Skeletal muscle cell (primary cell): Measurements from ENCODE around the gene ENTPD1.
"Not testable (repeated sequence)": the region's sequence is repeated elsewhere in the genome, so short reads cannot be mapped to it uniquely, and the experiment has no call there.

Experiments used
- DNase-seq: peaks from one replicate; pipeline ENCODE4 v3.0.0-alpha.2; 2010; ENCODE audit warnings: low read depth
- H3K4me3 ChIP-seq: 2 replicates; pipeline ENCODE4 v1.5.1; 2011; ENCODE audit warnings: low read depth, mild to moderate bottlenecking, control low read depth, low read length, moderate library complexity

Gene ENTPD1, protein sequence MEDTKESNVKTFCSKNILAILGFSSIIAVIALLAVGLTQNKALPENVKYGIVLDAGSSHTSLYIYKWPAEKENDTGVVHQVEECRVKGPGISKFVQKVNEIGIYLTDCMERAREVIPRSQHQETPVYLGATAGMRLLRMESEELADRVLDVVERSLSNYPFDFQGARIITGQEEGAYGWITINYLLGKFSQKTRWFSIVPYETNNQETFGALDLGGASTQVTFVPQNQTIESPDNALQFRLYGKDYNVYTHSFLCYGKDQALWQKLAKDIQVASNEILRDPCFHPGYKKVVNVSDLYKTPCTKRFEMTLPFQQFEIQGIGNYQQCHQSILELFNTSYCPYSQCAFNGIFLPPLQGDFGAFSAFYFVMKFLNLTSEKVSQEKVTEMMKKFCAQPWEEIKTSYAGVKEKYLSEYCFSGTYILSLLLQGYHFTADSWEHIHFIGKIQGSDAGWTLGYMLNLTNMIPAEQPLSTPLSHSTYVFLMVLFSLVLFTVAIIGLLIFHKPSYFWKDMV

DNA sequence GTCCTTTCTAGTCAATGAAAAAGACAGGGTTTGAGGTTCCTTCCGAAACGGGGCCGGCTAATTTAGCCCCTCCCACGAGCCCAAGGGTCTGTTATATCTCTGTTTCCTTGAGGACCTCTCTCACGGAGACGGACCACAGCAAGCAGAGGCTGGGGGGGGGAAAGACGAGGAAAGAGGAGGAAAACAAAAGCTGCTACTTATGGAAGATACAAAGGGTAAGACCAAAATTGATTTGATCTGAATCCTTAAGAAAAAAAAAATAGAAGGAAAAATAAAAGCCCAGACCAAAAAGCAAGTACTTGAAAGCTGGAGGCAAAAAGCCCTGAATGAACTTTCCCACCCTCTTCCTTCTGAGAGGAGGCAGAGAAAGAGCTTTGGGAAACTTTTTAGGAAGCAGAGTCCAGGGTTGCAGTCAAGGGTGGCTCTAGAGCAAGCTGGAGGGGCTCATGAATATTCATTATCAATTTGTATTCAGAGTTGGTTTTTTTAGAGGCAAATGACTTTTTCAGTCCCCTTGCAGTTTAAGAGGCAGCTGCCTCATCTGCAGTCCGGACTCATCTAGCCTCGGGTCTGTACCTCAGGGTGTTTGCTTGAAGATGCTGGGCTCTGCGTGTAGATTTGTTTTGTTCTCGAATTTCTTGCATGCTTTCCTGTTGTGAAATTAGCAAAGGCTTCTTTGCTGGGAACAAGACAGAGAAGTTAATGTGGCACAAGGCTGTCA is at the start of gene ENTPD1:
ENTPD1 (plus strand) TSS at position 123 of the 721 bp plus-strand sequence; CDS start at position 200, 77 bp downstream.
- DNase-seq = no peak
- no peak within 1 kb of the TSS for H3K4me3 ChIP-seq

DNA sequence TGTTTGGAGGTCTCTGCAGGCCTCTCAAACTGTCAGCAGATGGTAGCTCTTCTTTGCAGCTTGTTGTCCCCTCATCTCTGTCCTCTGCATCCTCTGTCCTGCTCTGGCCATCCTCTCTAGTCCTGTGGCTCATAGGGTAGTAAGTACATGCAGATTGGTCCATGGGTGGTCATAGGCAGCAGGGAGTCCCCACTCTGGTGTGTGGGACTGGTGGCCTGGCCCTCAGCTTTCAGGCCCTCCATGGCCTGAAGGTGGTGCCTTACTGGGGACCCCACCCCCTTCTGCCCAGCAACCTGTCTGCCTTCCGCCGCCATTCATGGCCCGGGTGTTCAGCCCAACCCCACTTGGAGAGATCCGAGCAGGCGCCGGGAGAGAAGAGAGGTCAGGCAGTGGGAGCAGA is 49.4 kb upstream of the ENTPD1 start:
- DNase-seq = no peak

DNA sequence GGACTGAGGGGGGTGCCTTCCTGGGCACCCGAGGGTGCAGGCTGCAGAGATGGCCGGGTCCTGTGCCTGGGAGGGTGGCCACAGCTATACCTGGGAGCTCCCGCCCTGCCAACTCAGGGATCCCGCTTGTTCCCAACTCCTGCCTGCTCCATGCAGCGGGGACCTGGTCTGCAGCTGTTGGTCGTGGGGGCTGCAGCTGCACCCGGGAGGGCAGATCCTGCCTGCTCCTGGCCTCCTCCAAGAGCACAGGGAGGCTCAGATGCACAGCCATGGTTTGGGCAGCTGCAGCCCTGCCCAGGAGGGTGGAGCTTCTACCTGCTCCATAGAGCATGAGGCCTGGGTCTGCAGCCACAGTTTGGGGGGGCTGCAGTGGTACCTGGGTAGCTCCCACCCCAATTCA is 49.0 kb upstream of the ENTPD1 start:
- DNase-seq = no peak
- no peak overlapping the region for H3K4me3 ChIP-seq

More for the DNA sequence above, 49.4 kb upstream of the ENTPD1 start:
- no peak overlapping the region for H3K4me3 ChIP-seq

DNA sequence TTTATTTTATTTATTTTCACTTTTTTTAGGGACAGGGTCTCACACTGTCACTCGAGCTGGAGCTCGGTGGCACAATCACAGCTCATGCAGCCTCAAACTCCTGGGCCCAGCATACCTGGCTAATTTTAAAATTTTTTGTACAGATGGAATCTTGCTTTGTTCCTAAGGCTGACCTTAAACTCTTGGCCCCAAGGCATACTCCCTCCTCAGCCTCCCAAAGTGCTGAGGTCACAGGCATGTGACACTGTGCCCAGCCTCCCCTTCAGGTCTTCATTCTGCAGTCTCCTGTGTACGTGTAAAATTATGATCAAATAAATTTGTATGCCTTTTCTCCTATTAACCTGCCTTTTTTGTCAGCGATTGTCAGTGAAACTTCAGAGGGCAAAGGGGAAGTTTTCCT is 44.5 kb upstream of the ENTPD1 start:
- no peak for DNase-seq
- H3K4me3 ChIP-seq = no peak overlapping the region

DNA sequence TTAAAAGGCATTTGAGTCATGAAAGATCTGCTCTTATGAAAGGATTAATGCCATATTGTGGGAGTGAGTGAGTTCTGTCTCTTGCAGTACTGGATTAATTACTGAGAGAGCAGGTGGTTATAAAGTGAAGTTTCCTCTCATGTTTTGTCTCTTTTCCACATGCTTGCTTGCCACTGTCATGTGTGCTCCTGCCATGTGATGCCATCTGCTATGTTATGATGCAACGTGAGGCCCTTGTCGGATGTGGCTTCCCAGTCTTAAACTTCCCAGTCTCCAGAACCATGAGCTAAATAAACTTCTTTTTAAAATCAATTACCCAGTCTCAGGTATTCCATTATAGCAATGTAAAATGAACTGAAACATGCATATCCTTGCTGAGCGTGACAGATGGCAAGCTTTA is 39.5 kb upstream of the ENTPD1 start:
- no peak for DNase-seq
- H3K4me3 ChIP-seq = no peak overlapping the region

DNA sequence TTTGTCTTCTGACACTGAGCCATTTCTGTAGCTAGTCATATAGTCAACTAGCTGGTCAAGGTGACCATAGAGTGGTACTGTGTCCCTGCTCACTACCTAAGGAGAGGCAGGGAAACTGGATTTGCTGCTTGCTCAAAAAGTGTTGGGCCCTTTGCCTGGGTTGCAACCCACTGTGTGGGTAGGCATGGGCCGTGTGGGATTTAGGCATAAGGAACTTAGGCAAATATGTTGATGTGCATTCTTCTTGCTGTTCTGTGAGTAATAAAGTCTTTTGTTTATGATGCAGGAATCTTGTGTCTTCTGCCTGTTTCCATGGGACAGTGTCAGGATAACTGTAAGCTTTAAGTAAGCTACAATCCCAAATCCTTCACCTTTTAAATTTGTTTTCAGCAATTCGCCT is 39.1 kb upstream of the ENTPD1 start:
- no peak overlapping the region for H3K4me3 ChIP-seq
- DNase-seq = no peak

DNA sequence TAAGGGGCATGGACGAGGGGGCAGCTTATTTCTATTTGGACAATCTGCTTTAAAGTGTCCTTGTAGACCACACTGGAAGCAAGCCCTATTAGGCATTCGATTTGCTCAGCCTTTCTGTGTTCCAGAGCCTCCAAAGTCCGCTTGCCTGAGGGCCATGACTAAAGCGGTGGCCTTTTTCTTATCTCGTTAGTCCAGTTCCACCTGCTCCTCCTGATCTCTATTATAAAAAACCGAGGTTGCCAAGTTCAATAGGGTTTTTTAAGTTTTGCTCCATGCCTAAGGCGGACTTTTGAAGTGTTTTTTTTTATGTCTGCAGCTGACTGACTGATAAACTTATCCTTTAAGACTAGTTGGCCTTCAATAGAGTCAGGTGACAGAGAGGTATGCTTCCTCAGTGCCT is 35.2 kb upstream of the ENTPD1 start:
- not testable (repeated sequence) for H3K4me3 ChIP-seq, DNase-seq

DNA sequence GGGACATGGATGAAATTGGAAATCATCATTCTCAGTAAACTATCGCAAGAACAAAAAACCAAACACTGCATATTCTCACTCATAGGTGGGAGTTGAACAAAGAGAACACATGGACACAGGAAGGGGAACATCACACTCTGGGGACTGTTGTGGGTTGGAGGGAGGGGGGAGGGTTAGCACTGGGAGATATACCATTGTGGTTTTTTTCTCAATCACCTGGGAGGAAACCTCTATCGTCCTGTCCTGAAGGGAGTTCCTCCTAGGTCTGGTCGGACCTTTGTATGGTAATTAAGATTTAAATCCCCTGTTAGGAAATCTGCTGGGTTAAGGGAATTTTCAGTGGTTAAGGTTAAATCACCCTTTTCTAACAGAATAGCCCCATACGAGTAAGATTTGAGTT is 33.5 kb upstream of the ENTPD1 start:
- DNase-seq, H3K4me3 ChIP-seq: not testable (repeated sequence)

DNA sequence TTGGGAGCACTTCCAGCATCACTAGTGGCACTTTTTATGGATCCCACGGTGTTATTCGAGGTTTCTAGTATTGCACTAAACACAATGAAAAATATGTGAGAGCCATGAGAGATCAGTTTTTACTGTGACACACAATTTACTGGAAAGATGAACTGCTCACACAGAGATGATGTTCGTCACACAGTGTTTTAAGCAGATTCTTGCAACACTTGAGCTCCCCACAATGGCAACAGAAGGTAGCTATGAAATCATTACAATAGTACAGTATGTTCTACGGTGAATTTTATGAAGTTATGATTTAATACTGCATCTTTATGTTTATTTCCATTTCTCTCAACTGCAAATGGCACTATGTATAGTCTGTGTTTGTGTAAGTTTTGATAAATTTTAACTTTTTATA is 27.4 kb upstream of the ENTPD1 start:
- peak; percentile 31 for DNase-seq
- no peak overlapping the region for H3K4me3 ChIP-seq

DNA sequence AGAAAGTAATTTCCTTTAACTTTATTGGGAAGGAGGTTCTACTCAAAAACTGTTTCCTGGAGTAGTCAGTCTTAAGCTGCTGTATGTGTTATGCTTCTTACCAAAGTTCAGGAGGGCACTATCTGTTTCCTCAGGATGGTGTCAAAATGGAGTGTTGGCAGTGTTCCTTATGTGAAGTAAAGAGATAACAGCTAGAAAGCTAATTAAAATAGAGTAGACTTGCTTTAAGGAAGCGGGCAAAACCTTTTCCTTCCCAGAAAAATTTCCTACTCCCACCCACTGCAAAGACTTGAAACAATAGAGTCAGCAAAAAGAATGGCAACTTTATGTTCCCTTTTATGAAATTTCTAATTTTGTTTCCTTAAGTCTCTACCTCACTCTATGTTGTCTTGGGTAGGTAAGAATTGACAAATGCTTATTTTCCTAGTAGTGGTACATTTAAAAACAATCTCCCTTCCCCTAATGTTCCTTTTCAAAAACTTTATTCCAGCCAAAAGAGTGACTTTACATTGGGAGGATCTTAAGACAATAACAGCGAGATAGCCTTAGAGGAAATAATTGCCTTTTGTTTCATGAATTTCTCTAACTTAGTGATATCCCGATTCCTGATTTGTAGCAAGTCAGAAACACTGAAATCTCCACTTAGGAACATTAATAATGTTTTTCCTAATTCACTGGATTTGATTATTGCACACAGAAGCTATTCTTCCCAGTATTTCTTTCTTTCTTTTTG is 26.5 kb upstream of the ENTPD1 start:
- no peak for DNase-seq

DNA sequence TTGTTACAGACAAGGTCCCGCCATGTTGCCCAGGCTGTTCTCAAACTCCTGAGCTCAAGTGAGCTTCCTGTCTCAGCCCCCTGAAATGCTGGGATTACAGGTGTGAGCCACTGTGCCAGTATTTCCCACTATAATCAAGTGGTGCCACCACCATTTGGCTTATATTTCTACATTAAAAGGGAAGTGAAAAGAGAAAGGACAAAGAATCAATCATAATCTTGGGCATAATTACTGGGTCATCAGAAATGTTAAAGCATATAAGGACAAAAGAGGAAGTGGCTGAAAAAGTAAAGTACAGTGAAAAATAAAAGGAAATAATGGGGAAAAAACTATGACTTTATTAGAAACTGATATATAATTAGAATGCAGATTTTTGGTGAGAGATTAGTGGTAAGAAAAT is 25.7 kb upstream of the ENTPD1 start:
- no peak for DNase-seq

More for the DNA sequence above, 26.5 kb upstream of the ENTPD1 start:
- no peak overlapping the region for H3K4me3 ChIP-seq

DNA sequence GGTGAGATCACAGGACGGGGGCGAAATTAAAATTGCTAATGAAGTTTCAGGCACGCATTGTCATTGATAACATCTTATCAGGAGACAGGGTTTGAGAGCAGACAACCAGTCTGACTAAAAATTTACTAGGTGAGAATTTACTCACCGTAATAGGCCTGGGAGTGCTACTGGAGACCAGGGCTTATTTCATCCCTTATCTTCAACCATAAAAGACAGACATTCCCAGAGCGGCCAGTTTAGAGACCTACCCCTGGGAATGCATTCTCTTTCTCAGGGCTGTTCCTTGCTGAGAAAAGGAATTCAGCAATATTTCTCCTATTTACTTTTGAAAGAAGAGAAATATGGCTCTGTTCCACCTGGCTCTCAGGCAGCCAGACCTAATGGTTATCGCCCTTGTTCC is 23.1 kb upstream of the ENTPD1 start:
- DNase-seq, H3K4me3 ChIP-seq: not testable (repeated sequence)

More for the DNA sequence above, 25.7 kb upstream of the ENTPD1 start:
- no peak overlapping the region for H3K4me3 ChIP-seq

DNA sequence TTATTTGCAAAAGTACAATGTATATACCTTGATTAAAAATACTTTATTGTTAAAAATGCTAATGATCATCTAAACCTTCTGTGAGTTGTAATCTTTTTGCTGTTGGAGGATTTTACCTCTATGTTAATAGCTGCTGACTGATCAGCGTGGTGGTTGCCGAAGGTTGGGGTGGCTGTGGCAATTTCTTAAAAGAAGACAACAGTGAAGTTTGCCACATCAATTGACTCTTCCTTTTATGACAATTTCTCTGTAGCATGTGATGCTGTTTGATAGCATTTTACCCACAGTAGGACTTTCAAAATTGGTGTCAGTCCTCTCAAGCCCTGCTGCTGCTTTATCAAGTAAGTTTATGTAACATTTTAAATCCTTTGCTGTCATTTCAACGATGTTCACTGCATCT is 16.9 kb upstream of the ENTPD1 start:
- DNase-seq = no peak
- no peak overlapping the region for H3K4me3 ChIP-seq

DNA sequence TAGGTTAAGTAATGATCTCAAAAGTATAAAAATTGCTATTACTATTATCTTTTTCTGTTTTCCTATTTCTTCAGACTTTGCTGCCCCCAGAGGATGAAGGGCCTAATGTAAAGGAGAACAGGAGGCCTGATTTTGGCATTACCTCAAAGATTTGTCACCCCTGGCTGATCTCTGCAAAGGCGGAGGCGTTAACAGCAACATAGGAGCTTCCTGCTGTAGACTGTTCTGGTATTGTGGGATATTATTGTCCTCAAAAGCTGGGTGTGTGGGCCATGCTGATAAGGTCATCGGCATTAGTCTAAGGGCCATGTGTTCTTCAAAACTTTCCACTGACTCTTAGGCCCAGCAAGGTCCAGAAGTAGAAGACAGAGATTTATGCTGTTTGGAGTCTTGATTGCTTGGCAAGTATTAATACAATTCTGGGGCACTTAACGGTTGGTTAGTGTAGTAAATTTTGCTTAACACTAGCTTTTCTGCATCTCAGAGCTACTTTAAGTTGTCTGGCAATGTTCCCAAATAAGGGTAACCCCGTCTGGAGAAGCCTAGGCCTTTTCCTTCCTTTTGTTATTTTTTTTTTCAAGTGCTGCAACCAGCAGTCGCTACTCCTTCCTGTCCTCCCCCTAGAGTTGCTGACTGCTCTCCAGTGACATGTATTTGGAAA is 14.0 kb upstream of the ENTPD1 start:
- peak; percentile 56 for DNase-seq
- no peak overlapping the region for H3K4me3 ChIP-seq

DNA sequence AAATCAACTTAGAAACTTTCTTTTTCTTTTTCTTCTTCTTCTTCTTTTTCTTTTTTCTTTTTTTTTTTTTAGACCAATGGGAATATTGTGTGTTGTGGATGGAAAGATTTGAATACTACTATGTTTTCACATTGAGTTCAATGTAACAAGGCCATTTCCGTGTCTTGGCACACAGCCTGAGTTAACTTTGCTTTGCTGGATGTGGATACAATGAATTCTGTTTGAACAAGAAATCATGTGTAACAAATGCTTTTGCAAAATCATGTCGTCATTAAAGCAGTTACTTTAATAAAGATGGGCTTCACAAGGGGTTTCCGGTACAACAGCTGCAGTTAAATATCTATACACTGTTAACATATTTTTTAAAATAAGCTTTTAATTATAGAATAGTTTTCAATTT is 13.5 kb upstream of the ENTPD1 start:
- H3K4me3 ChIP-seq = no peak overlapping the region
- peak; percentile 31 for DNase-seq

DNA sequence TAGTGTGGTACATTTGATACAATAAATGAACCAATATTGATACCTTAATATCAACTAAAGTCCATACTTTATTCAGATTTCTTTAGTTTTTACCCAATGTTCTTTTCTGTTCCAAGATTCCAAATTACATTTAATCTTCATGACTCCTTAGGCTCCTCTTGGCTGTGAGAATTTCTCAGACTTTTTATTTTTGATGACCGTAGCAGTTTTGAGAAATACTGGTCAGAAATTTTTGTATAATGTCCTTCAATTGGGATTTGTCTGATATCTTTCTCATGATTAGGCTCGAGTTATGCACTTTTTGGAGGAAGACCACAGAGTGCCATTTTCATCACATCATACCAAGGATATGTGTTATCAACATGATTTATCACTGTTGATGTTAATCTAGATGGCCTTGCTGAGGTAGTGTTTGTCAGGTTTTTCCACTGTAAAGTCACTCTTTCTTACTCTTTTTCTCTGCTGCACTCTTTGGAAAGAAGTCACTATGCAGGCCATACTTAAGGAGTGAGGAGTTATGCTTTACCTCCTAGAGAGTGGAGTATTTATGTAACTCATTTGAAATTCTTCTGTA is 12.9 kb upstream of the ENTPD1 start:
- no peak for DNase-seq
- no peak overlapping the region for H3K4me3 ChIP-seq

DNA sequence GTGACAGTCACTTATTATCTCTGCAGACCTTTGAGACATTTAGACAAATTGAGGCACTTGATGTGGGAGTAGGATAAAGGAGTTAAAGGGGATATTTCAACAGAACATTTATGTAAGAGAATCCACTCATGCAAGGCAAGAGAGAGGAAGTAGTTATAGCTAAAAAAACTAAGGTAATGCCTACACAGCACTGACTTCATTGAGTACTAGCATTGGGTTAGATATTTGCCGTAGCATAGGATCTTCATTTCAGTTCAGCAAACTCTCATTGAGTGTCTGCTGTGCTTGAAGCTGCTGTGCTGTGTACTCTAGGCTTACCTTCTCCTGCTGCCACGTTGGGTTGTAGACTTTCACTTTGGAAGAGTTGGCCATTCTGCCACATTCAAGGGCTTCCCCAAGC is 10.5 kb upstream of the ENTPD1 start:
- no peak overlapping the region for H3K4me3 ChIP-seq
- no peak for DNase-seq

DNA sequence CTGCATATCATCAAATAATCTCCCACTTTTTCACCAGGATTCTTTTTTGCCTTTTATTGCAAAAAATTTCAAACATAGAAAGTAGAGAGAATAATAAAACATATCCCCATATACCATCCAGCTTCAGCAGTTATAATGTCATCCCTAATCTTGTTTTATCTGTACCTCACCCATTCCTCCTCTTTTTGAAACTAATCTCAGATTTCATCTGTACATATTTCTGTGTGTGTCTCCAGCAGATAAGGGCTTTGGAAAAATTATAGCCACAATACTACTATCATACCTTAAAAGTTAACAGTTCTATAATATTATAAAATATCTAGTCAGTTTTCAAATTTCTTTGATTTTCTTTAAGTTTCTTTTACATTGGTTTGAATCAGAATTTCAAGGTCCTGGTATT is 7.6 kb upstream of the ENTPD1 start:
- H3K4me3 ChIP-seq = no peak overlapping the region
- no peak for DNase-seq

DNA sequence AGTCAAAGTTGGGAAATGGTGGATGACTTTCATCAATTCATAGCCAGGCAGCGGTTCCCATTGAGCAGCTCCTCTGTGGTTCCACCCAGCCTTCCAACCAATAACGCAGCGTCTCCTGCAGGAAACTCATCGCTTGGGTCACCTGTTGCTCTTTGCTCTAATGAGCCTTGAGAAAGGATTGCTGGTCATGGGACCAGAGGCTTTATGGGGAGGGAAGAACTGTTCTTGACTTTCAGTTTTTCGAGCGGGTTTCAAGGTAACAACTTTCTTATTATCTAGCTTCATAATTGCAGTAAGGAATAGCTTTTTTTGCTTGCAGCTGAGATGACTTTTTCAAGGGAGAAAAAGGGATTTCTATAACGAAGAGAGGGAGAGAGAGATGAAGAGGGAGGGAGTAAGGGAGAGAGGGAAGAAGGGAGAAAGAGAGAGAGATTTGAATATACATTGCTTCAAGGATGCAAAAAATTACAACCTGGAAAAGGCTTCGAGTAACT is 405 bp upstream of the ENTPD1 start:
- no peak for DNase-seq
- H3K4me3 ChIP-seq = no peak overlapping the region
